Activated CD4-positive, alpha-beta T cell treated with anti-CD3 and anti-CD28 coated beads for 36 hours (primary cell): ENCODE data around the gene SLC6A6. TPM values are rescaled to one million over a fixed set of nuclear protein-coding genes. Genes with fewer than 3 reads are reported as not detected.

Experiments used
- ATAC-seq: fragments of 200-7000 bp; cut with Tn5 transposase; one replicate; pipeline ENCODE4 v1.10.0; 2021; ENCODE audit warnings: mild to moderate bottlenecking, moderate library complexity
- CTCF ChIA-PET: fragments of 350-600 bp; sonication (Branson Sonifier 250); formaldehyde crosslinking; loops from one replicate; lab custom pipeline; 2021; ENCODE audit warnings: antibody characterized with exemption; lab: Charles Lee
- POLR2A ChIA-PET: fragments of 350-600 bp; sonication (Branson Sonifier 250); formaldehyde crosslinking; loops from one replicate; lab custom pipeline; 2021; ENCODE audit warnings: antibody characterized with exemption, inconsistent platforms; lab: Charles Lee
- DNase-seq: peaks from one replicate; pipeline ENCODE4 v3.0.0-alpha.2; 2020
- H3K27ac Mint-ChIP-seq: one replicate; pipeline ENCODE4 v1.8.0; 2021; ENCODE audit warnings: mixed read lengths
- H3K27me3 Mint-ChIP-seq: one replicate; pipeline ENCODE4 v1.8.0; 2021; ENCODE audit warnings: mixed read lengths
- H3K36me3 Mint-ChIP-seq: one replicate; pipeline ENCODE4 v1.8.0; 2021; ENCODE audit warnings: low read depth, mixed read lengths
- H3K4me1 Mint-ChIP-seq: one replicate; pipeline ENCODE4 v1.8.0; 2021; ENCODE audit warnings: mixed read lengths
- H3K4me3 Mint-ChIP-seq: one replicate; pipeline ENCODE4 v1.8.0; 2021; ENCODE audit warnings: mild to moderate bottlenecking, moderate library complexity, mixed read lengths
- H3K9me3 Mint-ChIP-seq: one replicate; pipeline ENCODE4 v1.8.0; 2021; ENCODE audit warnings: low read depth, mixed read lengths
- intact Hi-C, 2 experiments: fragments of 100-400 bp; cut with DNase I in 1 of 2; cut with micrococcal nuclease in 1 of 2; formaldehyde crosslinking; loops; one replicate each; pipeline versions ENCODE4 v1.14.2 to v1.15.1; 2022 to 2024; cut with DNase I, micrococcal nuclease
- total RNA-seq, 2 experiments: library from RNA; stranded (reverse); gene quantifications; one replicate each; pipeline ENCODE4 v1.2.3, GENCODE V29; 2021

The SLC6A6 gene
- total RNA-seq, 2 experiments from 2014 or later: 51.7 to 54.2 TPM

- intact Hi-C loops: no loop called here
- ATAC-seq (no peak), DNase-seq (no peak)
- ChIA-PET POLR2A (no interaction called here), CTCF (interaction anchor here (0.8 kb wide), 1 partner anchor 69 kb away, joined by 3 read pairs; no protein-coding TSS in a partner anchor)
- no peaks in the 10 kb centered on the region for H3K9me3 Mint-ChIP-seq
- no peak overlapping the region for H3K27ac Mint-ChIP-seq
- no peak overlapping the region for H3K4me3 Mint-ChIP-seq
- peaks cover 2% of the 10 kb centered on the region for H3K27me3 Mint-ChIP-seq
- no peaks in the 10 kb centered on the region for H3K4me1 Mint-ChIP-seq
- H3K36me3 Mint-ChIP-seq: no peaks in the 10 kb centered on the region
Observed at GRCh38 chr3:14389716-14390115, 12.7 kb upstream of the SLC6A6 start.

DNA sequence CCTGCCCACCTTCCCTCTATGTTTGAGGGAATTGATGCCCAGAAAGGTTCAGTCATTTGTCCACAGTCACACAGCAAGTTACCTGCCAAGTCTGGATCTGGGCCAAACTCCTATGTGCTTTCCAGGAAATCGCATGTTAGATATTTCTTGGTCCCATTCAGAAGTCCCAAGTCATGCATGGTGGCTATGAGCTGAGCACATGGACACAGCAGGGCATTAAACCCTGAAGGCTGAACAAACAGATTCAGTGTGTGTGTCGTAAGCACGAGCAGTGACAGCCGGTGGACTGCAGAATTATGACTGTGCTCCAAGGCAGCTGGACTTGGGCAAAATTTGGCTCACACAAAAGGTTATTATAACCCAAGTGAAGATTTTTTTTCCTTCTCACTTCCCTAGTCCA, 11.4 kb upstream of the SLC6A6 start:
- Mint-ChIP-seq H3K27ac (no peak overlapping the region), H3K36me3 (no peaks in the 10 kb centered on the region), H3K4me3 (no peak overlapping the region), H3K27me3 (no peaks in the 10 kb centered on the region), H3K9me3 (no peaks in the 10 kb centered on the region), H3K4me1 (no peaks in the 10 kb centered on the region)
- DNase-seq: no peak
- POLR2A ChIA-PET: no interaction called here
- CTCF ChIA-PET: interaction anchor here (0.6 kb wide), 1 partner anchor 131 kb away, joined by 3 read pairs; no protein-coding TSS in a partner anchor
- intact Hi-C loops: no loop called here
- no peak for ATAC-seq

DNA sequence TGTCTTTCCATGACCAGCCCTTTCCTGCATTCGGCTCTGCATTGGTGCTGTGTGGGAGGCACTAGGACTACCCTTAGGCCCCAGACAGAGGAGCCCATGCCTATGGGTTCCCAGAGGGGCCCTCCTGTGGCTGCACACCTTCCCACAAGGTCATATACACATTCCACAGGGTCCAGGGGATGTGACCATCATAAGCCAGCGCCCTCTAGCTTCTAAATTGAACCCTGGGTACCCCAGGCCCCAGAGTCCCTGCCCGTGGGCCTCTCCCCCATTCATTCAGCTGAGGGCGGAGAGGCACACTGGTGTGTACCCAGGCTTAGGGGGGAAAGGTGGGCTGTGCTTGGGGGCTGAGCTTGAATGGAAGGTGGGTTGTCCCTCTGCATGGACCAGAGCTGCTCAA, 10.2 kb upstream of the SLC6A6 start:
- intact Hi-C loops: no loop called here
- no peaks in the 10 kb centered on the region for H3K9me3 Mint-ChIP-seq
- ChIA-PET CTCF (interaction anchor here (0.6 kb wide), 1 partner anchor 33 kb away, joined by 4 read pairs; no protein-coding TSS in a partner anchor), POLR2A (interaction anchor here (0.5 kb wide), 1 partner anchor 490 kb away, joined by 8 read pairs; no protein-coding TSS in a partner anchor)
- no peaks in the 10 kb centered on the region for H3K27me3 Mint-ChIP-seq
- ATAC-seq: no peak
- no peaks in the 10 kb centered on the region for H3K36me3 Mint-ChIP-seq
- no peak for DNase-seq
- H3K27ac Mint-ChIP-seq: no peak overlapping the region
- H3K4me1 Mint-ChIP-seq: peaks cover 4% of the 10 kb centered on the region
- H3K4me3 Mint-ChIP-seq: no peak overlapping the region

DNA sequence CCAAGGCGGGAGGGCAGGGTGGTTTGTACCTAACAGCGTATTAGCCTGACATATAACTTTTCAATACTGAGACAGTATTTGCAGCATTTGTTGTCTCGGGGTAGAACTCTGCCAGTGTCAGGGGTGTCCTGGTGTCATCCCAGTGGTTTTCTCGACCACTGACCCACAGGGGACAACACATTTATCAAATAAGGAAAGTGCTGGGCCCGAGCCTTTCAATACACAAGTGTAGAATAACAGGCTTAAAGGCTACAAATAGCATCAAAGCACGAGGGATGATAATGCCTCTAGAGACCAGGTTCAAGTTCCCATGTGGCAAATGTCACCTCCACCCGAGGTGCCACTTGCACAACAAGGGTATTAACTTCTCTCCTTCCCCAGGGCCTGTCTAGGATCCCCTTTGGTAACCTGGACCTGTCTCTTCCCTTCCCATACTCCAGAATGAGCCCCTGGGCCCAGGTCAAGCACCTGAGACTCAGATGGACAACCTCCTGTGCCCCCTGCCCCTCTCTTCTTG, 9.5 kb upstream of the SLC6A6 start:
- Mint-ChIP-seq H3K36me3 (no peaks in the 10 kb centered on the region), H3K27ac (no peak overlapping the region), H3K4me3 (no peak overlapping the region), H3K9me3 (no peaks in the 10 kb centered on the region), H3K4me1 (peaks cover 10% of the 10 kb centered on the region), H3K27me3 (no peaks in the 10 kb centered on the region)
- DNase-seq (no peak), ATAC-seq (no peak)
- ChIA-PET CTCF (interaction anchor here (0.6 kb wide), 1 partner anchor 34 kb away, joined by 4 read pairs; no protein-coding TSS in a partner anchor), POLR2A (no interaction called here)
- intact Hi-C loops: no loop called here

DNA sequence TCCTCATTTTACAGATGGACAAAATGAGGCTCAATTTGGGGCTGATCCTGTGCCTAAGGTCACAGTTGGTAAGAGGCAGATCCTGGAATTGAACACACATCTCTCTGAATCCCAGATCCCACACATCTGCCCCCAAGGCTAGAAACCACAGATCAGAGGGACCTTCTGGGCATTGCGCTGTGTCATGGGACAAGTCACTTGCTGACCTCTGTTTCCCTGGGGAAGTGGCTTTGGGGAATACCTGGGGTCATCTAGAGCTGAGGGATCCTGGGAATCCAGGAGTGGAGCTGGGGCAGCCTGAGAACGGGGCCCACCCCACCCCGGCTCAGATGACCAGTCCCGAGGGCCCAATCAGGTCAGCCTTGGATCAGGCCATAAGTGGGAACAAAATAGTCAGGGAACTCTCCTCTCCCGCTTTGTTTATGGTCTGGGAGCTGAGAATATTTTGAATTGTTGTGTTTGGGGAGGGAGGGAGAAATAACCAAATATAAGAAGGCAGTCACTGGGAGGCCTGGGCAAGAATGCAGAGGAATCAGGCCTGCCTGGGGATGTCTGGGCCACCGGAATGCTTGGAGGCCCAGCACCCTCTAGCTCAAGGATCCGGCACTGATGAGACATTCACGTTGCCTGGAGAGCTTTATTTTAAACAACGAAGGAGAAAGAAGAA, 8.8 kb upstream of the SLC6A6 start:
- ATAC-seq (no peak), DNase-seq (no peak)
- ChIA-PET POLR2A (no interaction called here), CTCF (interaction anchor here (0.7 kb wide), 1 partner anchor 139 kb away, joined by 3 read pairs; no protein-coding TSS in a partner anchor)
- Mint-ChIP-seq H3K4me1 (peaks cover 11% of the 10 kb centered on the region), H3K27me3 (no peaks in the 10 kb centered on the region), H3K27ac (no peak overlapping the region), H3K4me3 (no peak overlapping the region), H3K9me3 (no peaks in the 10 kb centered on the region), H3K36me3 (no peaks in the 10 kb centered on the region)
- intact Hi-C loops: no loop called here

DNA sequence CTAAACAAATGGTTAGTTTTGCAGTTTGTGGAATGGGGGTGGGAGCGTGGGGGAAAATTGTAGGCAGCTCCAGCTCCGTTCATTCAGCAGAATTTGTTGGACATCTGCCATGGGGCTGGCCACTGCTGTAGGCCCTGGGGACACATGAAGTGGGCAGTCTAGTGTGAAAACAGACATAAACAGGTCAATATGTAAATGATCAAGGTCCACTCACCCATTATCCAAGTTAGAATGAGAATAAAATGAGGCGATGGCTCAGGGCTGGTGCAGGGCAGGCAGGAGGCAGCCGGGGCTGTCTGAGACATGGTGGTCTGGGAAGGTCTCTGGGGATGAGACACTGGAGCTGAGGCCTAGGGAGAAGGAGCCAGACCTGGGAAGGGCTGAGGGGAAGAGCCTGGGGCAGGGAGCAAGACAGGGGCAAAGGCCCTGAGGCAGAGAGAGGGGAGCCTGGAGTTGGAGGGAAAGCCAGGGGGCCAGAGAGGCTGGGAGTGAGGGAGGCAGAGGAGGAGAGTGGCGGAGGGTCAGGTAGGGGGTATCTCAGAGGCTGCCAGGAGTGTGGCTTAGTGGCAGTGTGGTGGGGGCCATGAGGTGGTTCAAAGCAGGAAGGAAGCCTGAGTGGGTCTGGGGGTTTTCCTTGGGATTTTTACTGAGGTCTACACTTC, 6.2 kb upstream of the SLC6A6 start:
- ATAC-seq (no peak), DNase-seq (no peak)
- Mint-ChIP-seq H3K9me3 (no peaks in the 10 kb centered on the region), H3K4me1 (peaks cover 15% of the 10 kb centered on the region), H3K27ac (no peak overlapping the region), H3K4me3 (no peak overlapping the region), H3K27me3 (no peaks in the 10 kb centered on the region), H3K36me3 (no peaks in the 10 kb centered on the region)
- intact Hi-C loops: no loop called here
- ChIA-PET CTCF (no interaction called here), POLR2A (no interaction called here)

DNA sequence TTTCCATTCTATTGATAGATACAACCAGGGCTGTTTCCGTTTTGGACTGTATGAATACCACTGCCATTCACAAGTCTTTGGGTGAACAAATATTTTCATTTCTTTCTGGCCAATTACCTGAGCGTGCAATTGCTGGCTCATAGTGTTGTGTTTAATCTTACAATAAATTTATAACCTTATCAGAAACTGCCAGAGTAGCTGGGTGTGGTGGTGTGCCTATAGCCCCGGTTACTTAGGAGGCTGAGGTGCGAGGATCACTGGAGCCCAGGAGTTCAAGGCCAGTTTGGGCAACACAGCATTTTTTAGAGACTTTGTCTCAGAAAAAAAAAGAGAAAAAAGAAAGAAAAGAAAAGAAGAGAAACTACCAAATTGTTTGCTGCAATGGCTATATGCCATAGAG, 5.4 kb upstream of the SLC6A6 start:
- H3K9me3 Mint-ChIP-seq: no peaks in the 10 kb centered on the region
- intact Hi-C loops: no loop called here
- H3K36me3 Mint-ChIP-seq: no peaks in the 10 kb centered on the region
- peaks cover 19% of the 10 kb centered on the region for H3K4me1 Mint-ChIP-seq
- ChIA-PET CTCF (no interaction called here), POLR2A (no interaction called here)
- H3K27ac Mint-ChIP-seq: no peak overlapping the region
- H3K4me3 Mint-ChIP-seq: no peak overlapping the region
- no peaks in the 10 kb centered on the region for H3K27me3 Mint-ChIP-seq
- no peak for ATAC-seq
- no peak for DNase-seq

DNA sequence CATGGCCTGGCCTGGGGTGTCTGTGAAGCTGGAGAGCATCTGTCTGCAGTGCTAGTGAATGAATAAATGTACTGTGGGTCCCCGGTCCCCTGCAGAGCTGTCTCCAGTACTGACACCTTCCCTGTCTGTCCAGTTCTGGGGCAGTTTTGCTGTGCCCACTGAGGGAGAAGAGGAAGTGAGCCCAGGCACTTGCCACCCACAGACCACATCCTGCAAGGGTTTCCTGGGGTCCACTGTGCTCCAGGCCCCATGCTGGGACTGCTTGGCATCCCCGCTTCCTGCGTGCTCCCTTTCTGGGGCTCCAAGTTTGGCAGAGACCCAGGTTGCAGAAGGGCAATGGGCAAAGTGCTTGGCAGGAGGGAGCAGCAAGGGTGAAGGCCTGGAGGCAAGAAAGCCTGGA, 4.9 kb upstream of the SLC6A6 start:
- POLR2A ChIA-PET: no interaction called here
- CTCF ChIA-PET: interaction anchor here (0.6 to 2.2 kb wide), 2 partner anchors 10 to 466 kb away, joined by 3 to 7 read pairs; no protein-coding TSS in a partner anchor
- DNase-seq (no peak), ATAC-seq (no peak)
- Mint-ChIP-seq H3K9me3 (no peaks in the 10 kb centered on the region), H3K4me3 (no peak overlapping the region), H3K36me3 (no peaks in the 10 kb centered on the region), H3K27ac (no peak overlapping the region), H3K4me1 (peaks cover 21% of the 10 kb centered on the region), H3K27me3 (no peaks in the 10 kb centered on the region)
- intact Hi-C loops: no loop called here

- no peak for DNase-seq
- peaks cover 21% of the 10 kb centered on the region for H3K4me1 Mint-ChIP-seq
- ATAC-seq: no peak
- no peaks in the 10 kb centered on the region for H3K9me3 Mint-ChIP-seq
- no peak overlapping the region for H3K4me3 Mint-ChIP-seq
- POLR2A ChIA-PET: no interaction called here
- intact Hi-C loops: no loop called here
- H3K27me3 Mint-ChIP-seq: no peaks in the 10 kb centered on the region
- H3K27ac Mint-ChIP-seq: no peak overlapping the region
- CTCF ChIA-PET: interaction anchor here (0.6 to 2.2 kb wide), 5 partner anchors 9 to 518 kb away, joined by 3 to 7 read pairs (median 4); no protein-coding TSS in a partner anchor
- peaks cover 2% of the 10 kb centered on the region for H3K36me3 Mint-ChIP-seq
Observed at GRCh38 chr3:14397940-14398796, 4.2 kb upstream of the SLC6A6 start.

DNA sequence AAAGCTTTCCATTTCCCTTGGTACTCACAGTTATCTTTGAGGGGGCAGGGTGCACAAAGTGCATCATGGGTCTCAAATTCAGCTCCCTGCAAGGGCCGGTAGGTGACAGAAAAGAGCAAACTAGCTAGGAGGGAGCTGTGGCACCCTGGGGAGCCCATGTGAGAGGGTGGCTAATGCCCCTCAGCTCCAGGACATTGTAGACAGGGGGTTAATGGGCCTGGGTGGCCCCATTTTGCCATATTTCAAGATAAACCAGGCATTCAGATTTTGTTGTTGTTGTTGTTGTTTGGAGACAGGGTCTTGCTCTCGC, 3.7 kb upstream of the SLC6A6 start:
- no peaks in the 10 kb centered on the region for H3K9me3 Mint-ChIP-seq
- H3K27me3 Mint-ChIP-seq: no peaks in the 10 kb centered on the region
- DNase-seq: no peak
- peaks cover 5% of the 10 kb centered on the region for H3K36me3 Mint-ChIP-seq
- no peak overlapping the region for H3K4me3 Mint-ChIP-seq
- no peak for ATAC-seq
- H3K27ac Mint-ChIP-seq: no peak overlapping the region
- ChIA-PET POLR2A (no interaction called here), CTCF (interaction anchor here (0.6 to 2.2 kb wide), 4 partner anchors 8 to 518 kb away, joined by 3 to 7 read pairs (median 4); no protein-coding TSS in a partner anchor)
- intact Hi-C loops: no loop called here
- H3K4me1 Mint-ChIP-seq: peaks cover 21% of the 10 kb centered on the region
